DMS 273 (cell line): ENCODE measurements around the gene AGXT2.

Experiments used
- DNase-seq: peaks from one replicate; lab custom pipeline; 2025; ENCODE audit not compliant: unreplicated experiment; lab: John Stamatoyannopoulos, UW

AGXT2 gene

DNA sequence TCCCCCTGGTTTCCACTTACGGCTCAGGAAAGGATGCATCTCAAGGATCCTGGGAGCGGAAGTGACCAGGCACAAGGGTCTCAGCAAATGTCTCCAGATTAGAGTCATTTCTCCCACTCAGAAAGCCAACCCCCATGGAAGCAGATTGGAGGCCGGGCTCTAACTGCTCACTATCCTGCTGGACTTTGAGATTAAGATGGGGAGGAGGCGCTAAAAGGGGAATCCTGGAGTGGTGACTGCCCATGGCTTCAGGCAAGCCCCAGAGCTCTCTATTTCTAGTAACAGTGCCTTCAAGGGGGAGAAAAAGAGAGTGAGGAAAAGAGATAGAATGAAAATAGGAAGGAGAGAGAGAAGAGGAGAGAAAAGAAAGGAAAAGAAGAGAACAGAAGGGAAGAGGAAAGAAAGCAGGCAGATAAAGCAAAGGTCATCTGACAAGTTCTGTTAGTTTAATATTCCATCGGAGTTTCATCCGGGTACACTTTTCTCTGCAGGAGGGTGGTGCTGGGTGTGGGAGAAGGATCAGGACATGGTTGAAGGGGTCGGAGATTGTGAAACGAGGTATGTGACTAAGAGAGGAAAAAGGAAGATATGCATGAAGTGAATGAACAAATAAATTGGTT is at the start of gene AGXT2:
Gene AGXT2 (minus strand): TSS at position 165 of the 620 bp plus-strand sequence. CDS start 57 bp downstream, at position 108.
- DNase-seq: no peak

DNA sequence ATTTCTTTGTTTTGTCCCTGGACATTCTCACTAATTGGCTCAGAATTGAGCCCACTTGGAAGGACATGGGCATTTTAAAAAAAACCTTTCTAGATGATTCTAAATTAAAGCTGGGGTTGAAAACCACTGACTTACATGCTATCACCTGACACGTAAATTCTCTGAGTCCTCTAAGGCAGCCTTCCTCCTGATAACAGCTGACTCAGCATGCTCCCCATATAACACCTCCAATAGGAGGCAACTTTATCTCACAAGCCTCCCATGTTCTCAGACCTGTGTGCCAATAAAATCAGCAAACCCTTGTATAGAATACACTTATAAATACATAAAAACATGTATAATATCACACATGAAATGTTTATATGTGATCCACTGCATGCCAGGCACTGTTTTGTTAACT is 49.2 kb upstream of the AGXT2 start:
- no peak for DNase-seq

GRCh38 chr5:35096216-35096615 is 48.5 kb upstream of the AGXT2 start:
- DNase-seq: peak; percentile 52

- DNase-seq: no peak
These were observed 47.6 kb upstream of the AGXT2 start for GRCh38 chr5:35095366-35095765.

DNA sequence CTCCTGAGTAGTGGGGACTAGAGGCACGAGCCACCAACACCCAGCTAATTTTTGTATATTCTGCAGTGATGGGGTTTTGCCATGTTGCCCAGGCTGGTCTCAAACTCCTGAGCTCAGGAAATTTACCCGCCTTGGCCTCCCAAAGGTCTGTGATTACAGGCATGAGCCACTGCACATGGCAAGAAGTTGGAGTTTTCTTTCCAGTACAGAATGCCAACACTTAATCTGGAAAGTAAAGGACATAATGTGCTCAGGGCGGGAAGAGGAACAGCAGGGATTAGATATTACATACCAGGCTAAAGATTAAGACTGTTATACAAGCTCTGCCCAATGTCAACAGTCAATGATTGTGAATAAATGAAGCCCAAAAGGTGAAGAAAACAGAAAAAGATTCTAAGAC is 47.2 kb upstream of the AGXT2 start:
- no peak for DNase-seq

DNA sequence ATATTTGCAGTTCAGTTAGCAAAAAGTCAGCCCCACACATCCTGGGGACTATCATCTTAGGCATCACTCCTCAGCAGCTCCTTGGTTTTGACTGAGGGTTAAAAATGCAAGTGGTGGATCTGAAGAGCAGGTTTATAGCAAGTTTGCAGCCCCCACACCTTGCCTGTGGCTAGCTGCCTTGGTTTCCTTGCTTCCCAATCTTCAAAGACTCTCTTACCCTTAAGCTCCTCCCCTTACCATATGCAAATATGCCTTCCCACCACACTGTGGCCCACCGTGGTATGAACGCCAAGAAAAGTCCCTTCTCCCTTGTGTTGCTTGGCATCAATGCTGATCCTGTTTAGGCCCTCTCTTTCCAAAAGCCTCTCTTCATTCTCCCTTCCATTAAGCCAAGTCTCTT is 45.0 kb upstream of the AGXT2 start:
- DNase-seq: no peak

DNA sequence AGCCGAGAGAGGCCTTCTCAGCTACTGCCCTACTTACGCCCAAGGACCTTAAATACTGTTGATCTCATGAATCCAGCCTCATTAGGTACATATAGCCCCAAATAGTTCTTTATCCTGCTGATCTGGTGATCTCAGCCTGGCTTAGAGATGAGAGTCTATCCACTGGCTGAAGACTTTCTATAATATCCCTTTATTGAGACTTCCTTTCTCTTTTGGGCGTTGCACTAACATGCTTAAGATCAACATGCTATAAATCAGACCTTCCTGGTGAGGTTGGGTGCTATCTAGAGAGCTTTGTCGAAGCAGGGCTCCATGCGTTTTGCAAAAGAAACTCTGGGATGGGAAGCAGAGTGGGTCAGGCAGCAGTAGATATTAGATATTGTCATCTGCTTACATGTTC is 44.0 kb upstream of the AGXT2 start:
- no peak for DNase-seq

DNA sequence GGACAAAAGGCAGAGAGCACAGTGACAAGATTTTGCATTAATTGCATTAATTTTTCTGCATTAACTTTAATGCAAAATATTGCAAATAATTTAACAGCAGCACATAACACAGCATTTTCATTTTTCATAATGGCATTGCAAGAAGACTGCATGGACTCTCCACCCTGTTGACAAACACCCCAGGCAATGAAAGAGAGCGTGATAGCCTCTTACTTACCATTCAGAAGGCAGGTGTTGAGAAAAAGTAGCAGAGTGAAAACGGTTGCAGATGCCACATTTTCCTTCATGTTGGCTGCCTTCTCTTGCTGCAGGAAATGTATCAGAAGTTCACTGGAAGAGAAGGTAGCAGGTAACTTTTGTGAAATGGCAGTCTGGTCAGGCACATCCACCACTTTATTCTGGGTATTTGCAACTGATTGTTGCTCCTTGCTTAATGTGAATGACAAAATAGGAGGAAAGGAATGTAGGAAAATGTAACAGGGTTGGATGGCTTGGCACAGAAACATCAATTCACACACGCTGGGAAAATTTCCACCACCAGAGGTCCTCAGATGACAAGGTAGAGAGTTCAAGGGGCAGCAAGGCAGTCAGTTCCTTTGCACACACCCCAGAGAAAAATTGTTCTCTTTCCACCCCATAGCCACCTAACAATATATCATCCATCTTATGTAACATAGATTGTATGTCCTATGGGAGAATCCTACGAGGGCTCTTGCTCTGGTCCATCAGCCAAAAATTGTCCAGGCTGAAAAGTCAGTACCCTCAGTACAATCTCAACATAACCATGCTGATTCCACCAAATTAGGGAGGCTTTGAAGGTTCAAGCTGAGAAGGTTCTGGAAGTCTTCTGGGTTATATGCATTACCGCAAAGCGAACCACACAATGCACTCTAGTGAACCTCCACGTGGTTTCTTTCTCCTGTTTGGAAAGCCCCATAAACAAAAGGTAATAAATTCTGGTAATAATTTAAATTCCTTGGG is 41.9 kb upstream of the AGXT2 start:
- DNase-seq: peak; percentile 83

DNA sequence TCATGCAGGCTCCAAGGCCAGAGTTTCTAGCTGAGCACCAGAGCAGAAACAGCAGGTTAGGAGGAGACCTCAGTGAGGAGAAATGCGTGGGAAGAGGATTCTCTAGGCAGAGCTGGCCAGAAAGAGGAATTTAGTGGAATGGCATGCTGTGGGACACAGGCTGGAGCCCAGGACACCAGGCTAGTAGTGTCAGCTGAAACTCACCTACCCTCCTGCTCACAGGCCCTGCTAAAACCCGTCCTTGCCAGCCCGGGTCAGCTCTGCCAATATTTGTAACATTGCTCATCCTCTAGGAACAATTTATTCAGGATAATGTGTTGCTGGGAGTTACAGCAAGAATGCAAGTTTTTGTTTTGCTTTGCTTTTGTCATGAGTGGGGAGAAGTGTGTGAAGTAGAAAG is 40.2 kb upstream of the AGXT2 start:
- no peak for DNase-seq

DNA sequence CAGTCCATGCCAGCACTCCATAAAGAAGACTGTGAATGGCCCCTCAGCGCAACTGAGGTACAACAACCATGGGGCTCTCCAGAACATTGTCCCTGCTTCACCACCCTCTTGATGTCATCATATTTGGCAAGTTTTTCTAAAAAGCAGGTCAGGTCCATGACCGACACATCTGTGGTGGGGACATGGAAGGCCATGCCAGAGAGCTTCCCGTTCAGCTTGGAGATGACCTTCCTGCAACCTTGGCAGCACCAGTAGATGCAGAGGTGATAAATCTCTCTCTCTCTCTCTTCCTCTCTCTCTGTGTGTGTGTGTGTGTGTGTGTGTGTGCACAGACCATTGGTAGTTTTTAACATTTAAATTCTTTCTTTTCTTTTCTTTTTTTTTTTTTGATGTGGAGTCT is 35.4 kb upstream of the AGXT2 start:
- no peak for DNase-seq

- DNase-seq: no peak
These were observed 34.8 kb upstream of the AGXT2 start for GRCh38 chr5:35082530-35082929.

DNA sequence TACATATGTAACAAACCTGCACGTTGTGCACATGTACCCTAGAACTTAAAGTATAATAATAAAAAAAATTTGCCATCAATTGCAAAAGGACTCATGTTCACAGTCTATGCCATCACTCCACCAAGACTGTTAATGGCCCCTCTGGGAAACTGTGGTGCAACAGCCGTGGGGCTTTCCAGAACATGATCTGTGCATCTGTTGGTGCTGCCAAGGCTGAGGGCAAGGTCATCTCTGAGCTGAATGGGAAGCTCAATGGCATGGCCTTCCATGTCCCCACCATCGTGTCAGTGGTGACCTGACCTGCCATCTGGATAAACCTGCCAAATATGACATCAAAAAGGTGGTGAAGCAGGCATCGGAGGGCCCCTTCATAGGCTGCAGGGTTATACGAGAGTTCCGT is 33.4 kb upstream of the AGXT2 start:
- no peak for DNase-seq

DNA sequence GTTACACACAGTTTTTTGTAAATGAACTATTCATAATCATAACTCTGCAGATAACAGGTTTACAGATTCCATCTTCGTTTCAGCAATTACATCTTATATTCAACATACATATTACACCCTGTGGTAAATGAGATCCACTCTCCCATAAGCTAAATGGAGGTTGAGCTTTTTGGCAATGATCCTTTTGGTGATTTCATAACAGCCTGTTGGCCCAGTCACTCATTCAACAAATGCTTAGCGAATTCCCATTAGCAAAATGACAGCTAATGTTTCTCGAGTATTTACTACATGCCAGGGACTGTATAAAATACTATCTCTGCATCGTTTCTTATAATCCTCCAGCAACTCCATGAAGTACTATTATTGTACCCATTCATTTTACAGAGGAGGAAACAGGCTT is 25.4 kb upstream of the AGXT2 start:
- DNase-seq: no peak

- no peak for DNase-seq
These were observed 21.4 kb upstream of the AGXT2 start for GRCh38 chr5:35069188-35069587.

DNA sequence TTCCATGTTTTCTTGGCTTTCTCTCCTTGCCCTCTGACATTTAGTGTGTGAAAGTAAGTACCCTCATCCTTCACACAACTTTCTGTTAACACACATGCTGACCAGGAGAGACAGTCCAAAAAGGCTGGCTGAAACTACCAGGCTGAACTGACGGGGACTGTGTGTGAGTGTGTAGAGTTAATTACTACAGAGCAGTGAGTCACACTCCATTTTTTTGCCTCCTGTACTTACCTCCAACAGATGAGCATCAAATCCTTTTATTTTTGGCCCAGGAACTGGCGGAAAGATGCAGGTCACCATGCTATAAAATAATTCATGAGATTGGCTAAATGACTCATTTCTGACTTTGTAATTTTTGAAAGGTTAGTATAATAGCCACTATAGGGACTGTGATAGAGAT is 20.2 kb upstream of the AGXT2 start:
- no peak for DNase-seq

GRCh38 chr5:35066260-35066795 is 18.6 kb upstream of the AGXT2 start:
- DNase-seq: no peak

GRCh38 chr5:35063414-35063813 is 15.7 kb upstream of the AGXT2 start:
- no peak for DNase-seq

GRCh38 chr5:35061211-35061770 is 13.5 kb upstream of the AGXT2 start:
- no peak for DNase-seq

DNA sequence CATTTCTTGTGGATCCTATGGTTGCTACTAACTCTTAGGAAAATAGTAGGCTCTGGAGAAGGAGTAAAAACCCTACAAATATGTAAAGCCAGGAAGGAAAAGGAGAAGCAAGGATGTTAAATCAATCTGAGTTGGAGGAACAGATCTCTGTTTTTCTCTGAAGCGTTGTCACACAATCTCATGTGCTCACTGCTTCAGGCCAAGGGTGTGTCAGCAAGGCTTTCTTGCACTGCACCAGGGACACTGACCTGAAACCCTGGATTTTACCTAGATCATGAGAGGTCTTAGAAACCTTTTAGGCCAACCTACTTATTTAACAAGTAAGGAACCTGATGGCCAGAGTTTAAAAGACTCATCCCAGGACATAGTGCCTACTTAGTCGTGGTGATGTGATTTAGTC is 12.5 kb upstream of the AGXT2 start:
- no peak for DNase-seq

- no peak for DNase-seq
These were observed 11.5 kb upstream of the AGXT2 start for GRCh38 chr5:35059251-35059650.

DNA sequence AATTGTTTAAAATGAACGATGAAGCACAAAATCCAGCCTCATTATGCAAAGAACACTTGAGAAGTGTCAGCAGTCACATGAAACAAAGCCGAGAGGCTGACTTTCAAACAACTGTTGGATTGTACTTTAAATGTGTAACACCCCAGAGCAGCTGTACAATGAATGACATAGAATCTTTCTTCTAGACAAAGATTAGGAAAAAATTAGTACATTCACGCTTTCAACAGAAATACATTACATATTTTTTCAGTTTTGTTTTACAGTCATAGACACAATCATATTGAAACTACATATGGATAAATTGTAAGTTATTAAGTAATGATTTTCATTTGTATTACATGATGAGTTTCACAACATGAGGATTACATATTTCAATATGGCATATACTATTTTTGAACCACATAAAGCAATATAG is 10.6 kb upstream of the AGXT2 start:
- DNase-seq: no peak

DNA sequence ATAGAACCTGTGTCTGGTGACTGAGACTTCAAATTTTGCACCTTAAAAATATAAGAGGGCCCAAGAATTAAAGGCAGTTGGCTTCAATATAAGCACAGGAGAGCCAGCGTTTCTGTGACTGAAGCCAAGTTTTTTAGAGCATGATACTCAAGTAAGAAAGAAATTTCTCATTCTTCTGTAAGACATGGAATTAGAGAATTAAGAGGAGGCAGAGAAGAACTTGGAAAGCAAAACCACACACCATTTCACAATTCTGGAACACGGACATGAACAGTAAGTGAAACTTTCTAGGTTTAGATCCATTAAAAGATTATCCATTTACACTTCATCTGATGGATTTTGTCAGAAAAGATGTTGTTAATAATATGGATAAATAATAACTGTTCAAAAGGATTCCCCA is 8.9 kb upstream of the AGXT2 start:
- DNase-seq: no peak
